ENCODE measurements around the gene GPR173.

Gene GPR173

GRCh38 chrX:53048169-53049126, at the start of gene GPR173:
TSS of gene GPR173 (plus strand) at chrX:53048789. CDS start at chrX:53076622, 27,833 bp downstream.
- no peak for DNase-seq

DNA sequence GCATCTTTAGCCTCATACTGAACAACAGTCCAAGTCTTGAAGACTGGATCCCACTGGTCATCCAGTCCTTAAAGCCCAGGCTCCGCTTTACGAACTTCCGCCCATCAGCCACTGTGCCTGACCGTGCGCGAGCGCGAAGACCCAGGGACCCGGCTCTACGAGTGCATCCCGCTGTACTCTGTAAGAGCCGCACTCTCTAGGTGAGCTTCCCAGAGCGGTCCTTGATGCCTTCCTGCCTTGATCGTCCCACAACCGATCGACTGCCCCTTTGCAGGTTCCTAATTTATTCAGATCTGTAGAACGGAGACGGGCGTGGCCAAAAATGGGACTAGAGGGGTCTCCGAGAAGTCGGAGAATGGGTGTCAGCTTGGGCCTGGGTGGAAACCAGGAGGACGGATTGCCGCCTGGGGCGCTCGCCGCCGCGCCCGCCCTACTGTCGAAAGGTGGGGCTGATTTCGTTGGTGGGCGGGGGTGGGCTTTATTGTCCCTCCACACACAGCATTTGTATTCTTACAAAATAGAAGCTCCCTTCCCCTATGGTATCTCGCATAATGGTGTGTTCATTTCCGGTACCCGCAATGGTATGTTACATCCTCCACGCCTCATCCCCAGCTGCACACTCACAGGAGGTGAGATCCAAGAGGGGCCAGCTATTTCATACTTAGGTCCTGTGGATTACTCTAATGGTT, 48.0 kb upstream of the GPR173 start:
- no peak for DNase-seq

- no peak for DNase-seq
Observed at GRCh38 chrX:53001958-53002357, 46.6 kb upstream of the GPR173 start.

DNA sequence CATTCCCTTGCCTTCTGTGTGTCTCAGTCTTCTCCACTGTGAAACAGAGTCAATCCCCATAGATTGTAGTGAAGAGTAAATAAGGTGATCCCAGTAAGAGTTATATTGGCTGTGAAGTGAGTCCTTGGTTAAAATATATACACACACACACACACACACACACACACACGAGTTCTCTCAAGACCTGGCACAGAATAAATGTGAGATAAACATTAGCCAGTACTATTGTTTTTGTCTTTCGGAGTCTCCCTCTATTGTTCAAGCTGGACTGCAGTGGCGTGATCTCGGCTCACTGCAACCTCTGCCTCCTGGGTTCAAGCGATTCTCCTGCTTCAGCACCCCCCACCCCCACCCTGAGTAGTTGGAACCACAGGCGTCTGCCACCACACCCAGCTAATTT, 45.5 kb upstream of the GPR173 start:
- no peak for DNase-seq

- DNase-seq: no peak
Observed at GRCh38 chrX:53004038-53004437, 44.6 kb upstream of the GPR173 start.

DNA sequence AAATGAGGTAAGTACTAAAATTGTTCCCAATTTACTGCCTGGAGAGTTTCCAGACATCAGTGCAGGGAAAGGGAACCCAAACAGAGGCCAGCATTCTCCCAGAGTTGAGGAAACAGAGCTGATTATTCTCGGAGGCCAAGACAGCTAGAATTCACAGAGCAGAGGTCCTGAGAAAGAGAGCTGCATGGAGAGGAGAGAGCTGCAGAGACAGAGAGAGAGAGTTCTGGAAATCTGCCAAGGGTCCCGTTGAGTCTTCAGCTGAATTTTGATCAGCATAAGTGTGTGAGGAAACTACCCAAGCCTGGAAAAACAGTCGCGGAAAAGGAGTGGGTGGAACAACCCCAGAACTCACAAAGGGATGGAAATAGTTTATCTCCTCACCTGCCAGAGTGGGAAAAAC, 43.8 kb upstream of the GPR173 start:
- no peak for DNase-seq

DNA sequence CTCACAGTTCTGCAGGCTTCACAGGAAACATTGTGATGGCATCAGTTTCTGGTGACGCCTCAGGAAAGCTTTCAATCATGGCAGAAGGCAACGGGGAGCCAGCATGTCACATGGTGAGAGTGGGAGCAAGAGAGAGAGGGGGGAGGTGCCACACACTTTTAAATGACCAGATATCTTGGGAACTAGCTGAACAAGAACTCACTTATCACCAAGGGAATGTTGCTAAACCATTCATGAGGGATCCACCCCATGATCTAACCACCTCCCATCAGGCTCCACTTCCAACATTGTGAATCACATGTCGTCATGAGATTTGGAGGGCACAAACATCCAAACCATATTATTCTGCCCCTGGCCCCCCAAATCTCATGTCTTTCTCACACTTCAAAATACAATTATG, 43.3 kb upstream of the GPR173 start:
- no peak for DNase-seq

- DNase-seq: no peak
Observed at GRCh38 chrX:53009032-53009431, 39.6 kb upstream of the GPR173 start.

DNA sequence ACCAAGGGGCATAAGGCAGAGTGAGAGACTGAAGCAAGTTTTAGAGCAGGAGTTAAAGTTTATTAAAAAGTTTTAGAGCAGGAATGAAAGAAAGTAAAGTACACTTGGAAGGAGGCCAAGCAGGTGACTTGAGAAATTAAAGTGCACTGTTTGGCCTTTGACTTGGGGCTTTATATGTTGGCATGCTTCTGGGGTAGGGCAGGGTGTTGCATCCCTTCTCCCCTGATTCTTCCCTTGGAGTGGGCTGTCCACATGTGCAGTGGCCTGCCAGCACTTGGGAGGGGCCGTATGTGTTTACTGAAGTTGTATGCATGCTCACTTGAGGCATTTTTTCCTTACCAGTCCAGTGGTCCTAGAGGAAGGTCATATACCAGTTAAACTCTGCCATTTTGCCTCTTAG, 35.3 kb upstream of the GPR173 start:
- no peak for DNase-seq

DNA sequence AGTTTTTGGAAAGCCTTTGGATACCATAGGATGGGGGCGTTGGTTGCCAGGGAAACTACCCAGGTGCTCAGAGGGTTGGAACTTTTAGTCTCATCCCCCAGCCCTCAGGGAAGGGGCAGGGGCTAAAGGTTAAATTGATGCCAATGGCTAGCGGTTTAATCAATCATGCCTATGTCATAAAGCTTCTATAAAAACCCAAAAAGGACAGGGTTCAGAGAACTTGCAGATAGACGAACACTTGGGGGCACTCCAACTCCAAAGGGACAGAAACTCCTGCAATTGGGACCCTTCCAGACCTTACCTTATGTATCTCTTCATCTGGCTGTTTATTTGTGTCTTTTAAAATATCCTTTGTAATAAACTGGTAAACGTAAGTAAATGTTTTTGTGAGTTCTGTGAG, 30.0 kb upstream of the GPR173 start:
- DNase-seq: no peak

- DNase-seq: no peak
Observed at GRCh38 chrX:53022381-53022780, 26.2 kb upstream of the GPR173 start.

DNA sequence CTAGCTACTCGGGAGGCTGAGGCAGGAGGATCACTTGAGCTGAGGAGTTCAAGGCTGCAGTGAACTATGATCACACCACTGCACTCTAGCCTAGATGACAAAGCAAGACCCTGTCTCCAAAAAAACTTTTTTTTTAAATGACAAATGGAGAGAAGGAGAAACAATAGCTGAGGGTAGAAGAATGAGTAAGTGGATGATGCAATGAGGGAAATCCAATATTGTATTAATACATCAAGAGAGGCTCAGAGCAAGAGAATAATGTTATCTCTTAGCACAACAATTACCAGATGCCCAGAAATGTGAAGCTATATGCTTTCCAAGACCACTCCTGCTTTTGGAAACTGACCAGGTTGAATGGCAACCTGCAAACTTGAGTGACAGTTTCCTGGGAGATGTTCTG, 19.9 kb upstream of the GPR173 start:
- no peak for DNase-seq

DNA sequence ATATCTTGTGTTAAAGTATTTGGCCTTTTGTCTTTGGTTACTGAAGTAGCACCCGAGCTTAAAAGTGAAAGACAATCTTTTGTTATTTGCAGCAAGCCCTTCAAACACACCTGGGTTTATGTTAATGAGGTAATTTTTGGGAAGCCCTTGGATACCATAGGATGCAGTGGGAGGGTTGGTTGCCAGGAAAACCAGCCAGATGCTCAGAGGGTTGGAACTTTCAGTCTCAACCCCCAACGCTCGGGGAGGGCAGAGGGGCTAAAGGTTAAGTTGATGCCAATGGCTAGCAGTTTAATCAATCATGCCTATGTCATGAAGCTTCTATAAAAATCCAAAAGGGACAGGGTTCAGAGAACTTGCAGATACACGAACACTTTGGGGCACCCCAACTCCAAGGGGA, 17.2 kb upstream of the GPR173 start:
- no peak for DNase-seq

DNA sequence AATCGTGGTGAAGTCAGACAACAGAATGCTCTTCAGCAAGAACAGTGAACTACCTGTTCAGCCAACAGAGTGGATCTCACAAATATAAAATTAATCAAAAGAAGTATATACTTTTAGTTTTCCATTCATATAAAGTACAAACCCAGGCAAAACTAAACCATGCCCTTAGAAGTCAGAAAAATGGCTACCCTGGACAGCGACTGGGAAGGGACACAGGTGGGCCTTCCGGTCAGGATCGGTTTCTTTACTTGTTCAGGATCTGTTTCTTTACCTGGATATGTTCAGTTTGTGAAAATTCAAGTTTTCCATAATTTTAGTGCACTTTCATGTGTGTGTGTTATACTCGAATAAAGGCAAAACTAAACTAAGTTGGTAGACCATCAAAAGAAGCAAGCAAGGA, 12.4 kb upstream of the GPR173 start:
- no peak for DNase-seq

DNA sequence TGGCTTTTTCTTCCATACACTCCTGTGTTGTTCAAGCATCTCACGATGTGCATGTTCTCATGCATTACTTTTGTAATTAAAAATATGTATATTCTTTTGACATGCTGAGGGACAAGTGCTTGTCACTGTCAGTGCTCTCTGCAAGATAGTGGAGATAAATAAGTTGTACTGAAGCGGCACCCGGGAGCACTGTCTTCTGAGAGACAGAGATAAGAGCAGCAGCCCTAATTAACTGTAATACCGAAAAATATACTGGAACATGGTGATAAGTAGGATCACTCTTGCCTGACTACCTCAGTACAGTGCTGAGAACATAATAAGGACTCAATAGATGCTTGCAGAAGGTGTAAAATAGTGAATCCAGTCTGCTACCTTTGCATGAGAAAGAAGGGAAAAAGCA, 9.4 kb upstream of the GPR173 start:
- DNase-seq: no peak

DNA sequence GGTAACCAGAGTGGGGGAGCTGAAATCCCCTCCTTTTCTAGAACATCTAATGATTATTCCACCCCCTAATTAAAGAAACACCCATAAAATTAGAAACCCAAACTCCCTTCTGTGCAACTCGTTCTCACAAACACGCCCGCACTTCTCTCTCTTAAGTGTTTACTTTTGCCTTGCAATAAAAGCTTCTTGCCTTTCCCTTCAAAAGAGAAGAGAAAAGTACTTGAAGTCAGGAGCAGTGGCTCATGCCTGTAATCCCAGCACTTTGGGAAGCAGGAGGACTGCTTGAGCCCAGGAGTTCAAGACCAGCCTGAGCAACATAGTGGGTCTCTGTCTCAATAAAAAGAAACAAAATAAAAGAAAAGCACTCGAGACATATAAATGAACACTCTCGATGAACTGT, 3.6 kb upstream of the GPR173 start:
- no peak for DNase-seq

GRCh38 chrX:53047228-53047627, 1.4 kb upstream of the GPR173 start:
- no peak for DNase-seq

- no peak for DNase-seq
Observed at GRCh38 chrX:53049127-53049517, 533 bp downstream of the GPR173 start.

DNA sequence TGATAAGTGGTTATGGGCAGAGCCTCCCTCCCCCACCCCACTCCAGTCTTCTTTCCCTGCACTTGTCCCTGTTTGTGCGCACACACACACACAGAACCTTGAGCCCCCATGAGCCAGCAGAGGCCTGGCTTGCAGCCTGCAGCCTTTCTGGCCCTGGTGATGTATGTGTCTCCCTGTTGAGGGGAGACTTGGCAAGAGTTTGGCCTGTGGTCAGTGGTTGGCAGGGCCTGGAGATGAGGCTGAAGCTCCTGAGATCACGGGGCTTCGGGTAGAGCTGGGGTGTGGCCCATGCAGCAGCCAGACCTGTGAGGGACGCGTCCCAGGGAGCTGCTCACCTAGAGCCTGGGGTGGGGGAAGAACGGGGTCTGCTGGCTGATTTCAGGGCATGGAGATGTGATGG, 2.3 kb downstream of the GPR173 start:
- no peak for DNase-seq

- DNase-seq: no peak
Observed at GRCh38 chrX:53055244-53055849, 6.8 kb downstream of the GPR173 start.

DNA sequence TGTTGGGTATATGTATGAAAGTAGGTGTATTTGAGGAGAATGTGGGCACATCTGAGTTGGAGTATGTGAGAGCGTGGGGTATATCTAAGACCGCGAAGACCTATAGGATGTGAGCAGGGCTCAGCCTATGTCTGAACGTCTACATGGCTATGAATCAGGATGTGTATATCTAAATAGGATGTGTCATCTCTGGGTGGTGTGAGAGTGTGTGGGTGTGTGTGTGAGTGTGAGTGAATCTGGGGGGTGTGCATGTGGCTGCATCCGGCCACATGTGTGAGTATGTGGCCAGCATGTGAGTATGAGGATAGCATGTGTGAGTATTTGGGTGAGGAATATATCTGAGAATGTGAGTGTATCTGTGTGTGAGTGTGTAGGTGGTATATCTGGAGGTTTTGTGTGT, 7.7 kb downstream of the GPR173 start:
- DNase-seq: no peak

DNA sequence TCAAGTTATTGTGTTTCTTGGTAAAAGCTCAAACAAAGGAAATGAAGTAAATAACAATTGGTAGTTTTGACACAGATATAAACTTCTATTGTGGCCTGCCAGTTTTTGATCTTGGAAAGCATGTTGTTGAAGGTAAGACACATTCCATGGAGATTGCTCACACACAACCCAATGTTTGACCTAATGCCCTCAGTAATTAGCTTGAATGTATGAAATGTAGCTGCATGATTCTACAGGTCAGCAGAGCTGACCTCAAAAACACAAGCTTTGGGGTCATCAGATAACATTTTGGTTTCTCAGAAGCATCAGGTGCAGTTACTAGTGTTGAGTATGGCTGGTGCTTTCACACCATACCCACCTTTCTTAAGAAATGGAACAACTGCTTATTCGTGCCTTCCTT, 16.5 kb downstream of the GPR173 start:
- no peak for DNase-seq

DNA sequence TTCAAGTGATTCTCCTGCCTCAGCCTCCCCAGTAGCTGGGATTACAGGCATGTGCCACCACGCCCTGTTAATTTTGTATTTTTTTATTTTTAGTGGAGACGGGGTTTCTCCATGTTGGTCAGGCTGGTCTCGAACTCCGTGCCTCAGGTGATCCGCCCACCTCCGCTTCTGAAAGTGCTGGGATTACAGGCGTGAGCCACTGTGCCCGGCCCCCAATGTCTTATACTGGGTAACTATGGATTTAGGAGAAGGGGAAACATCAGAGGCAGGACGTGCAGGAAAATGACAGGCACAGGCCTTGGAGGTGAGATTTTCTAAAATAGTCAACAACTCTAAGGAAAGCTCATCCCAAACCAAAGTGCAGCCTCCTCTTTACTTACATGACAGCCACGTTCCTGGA, 22.5 kb downstream of the GPR173 start:
- no peak for DNase-seq
